B cell (primary cell): Measurements from ENCODE around the gene B3GLCT. TPM values are rescaled to one million over a fixed set of nuclear protein-coding genes. Genes with fewer than 3 reads are reported as not detected.

Experiments
- ATAC-seq: fragments of 200-7000 bp; cut with Tn5 transposase; one replicate; pipeline ENCODE4 v1.10.0; 2021; ENCODE audit warnings: low read depth, mild to moderate bottlenecking, moderate number of reproducible peaks, moderate library complexity
- CTCF ChIA-PET: fragments of 350-600 bp; sonication (Branson Sonifier 250); formaldehyde crosslinking; loops from one replicate; lab custom pipeline; 2021; ENCODE audit warnings: antibody characterized with exemption, inconsistent platforms; lab: Charles Lee
- POLR2A ChIA-PET: fragments of 350-600 bp; sonication (Branson Sonifier 250); formaldehyde crosslinking; loops from one replicate; lab custom pipeline; 2021; ENCODE audit warnings: antibody characterized with exemption; lab: Charles Lee
- DNase-seq: peaks from one replicate; pipeline ENCODE4 v3.0.0; 2013
- H2AFZ ChIP-seq: 2 replicates; pipeline ENCODE4 v1.6.1; 2012; ENCODE audit warnings: mild to moderate bottlenecking, low read depth, low read length; ENCODE audit not compliant: insufficient read depth, poor library complexity, severe bottlenecking
- H3K27ac ChIP-seq, 2 donors: 1 replicate in 1 of 2; 2 replicates in 1 of 2; pipeline ENCODE4 v1.5.1; 2012 to 2013; ENCODE audit warnings: low read length in 2 of 2, mild to moderate bottlenecking in 2 of 2, moderate library complexity in 1 of 2
- H3K27me3 ChIP-seq, 4 experiments: fragments of 200-600 bp in 1 of 4; sonication (generic) in 1 of 4; replicated peaks in 1 of 4; 1 replicate in 2 of 4; 2 replicates in 2 of 4; pipeline versions ENCODE4 v1.6.1 to v1.7.0; 2013 to 2016; ENCODE audit warnings: low read length in 3 of 4, mild to moderate bottlenecking in 2 of 4, mixed read lengths in 1 of 4, moderate library complexity in 1 of 4; ENCODE audit not compliant: insufficient read depth in 4 of 4, control insufficient read depth in 3 of 4; ENCODE audit errors: control extremely low read depth in 1 of 4
- H3K36me3 ChIP-seq, 2 experiments: replicated peaks in 1 of 2; 1 replicate in 1 of 2; 2 replicates in 1 of 2; pipeline versions ENCODE4 v1.6.1 to v1.7.1; 2013; ENCODE audit warnings: low read length in 1 of 2; ENCODE audit not compliant: insufficient read depth in 2 of 2, control insufficient read depth in 1 of 2; ENCODE audit errors: control extremely low read depth in 1 of 2, extremely low read depth in 1 of 2
- H3K4me1 ChIP-seq, 2 donors: fragments of 200-600 bp in 1 of 2; sonication (generic) in 1 of 2; 1 replicate in 1 of 2; 2 replicates in 1 of 2; pipeline versions ENCODE4 v1.5.1 to v1.6.1; 2013 to 2017; ENCODE audit warnings: low read length in 2 of 2; ENCODE audit not compliant: control insufficient read depth in 2 of 2, insufficient read depth in 2 of 2
- H3K4me2 ChIP-seq: replicated peaks from 2 replicates; pipeline ENCODE3; 2012; ENCODE audit warnings: mild to moderate bottlenecking, low read depth, low read length; ENCODE audit not compliant: poor library complexity, severe bottlenecking
- H3K4me3 ChIP-seq, 5 experiments: fragments of 200-600 bp in 1 of 5; sonication (generic) in 1 of 5; 1 replicate in 3 of 5; 2 replicates in 2 of 5; pipeline versions ENCODE4 v1.5.1 to v1.7.0; 2011 to 2016; ENCODE audit warnings: low read length in 4 of 5, mild to moderate bottlenecking in 4 of 5, low read depth in 2 of 5, control low read depth in 1 of 5, moderate library complexity in 1 of 5; ENCODE audit not compliant: insufficient read depth in 1 of 5; ENCODE audit errors: control extremely low read depth in 1 of 5, extremely low read depth in 1 of 5
- H3K79me2 ChIP-seq: fragments of 200-600 bp; sonication (generic); one replicate; pipeline ENCODE4 v1.6.0; 2016; ENCODE audit warnings: low read length; ENCODE audit not compliant: control insufficient read depth, insufficient read depth
- H3K9ac ChIP-seq: fragments of 200-600 bp; sonication (generic); 2 replicates; pipeline ENCODE4 v1.6.1; 2017; ENCODE audit warnings: mild to moderate bottlenecking, low read length, moderate library complexity
- H3K9me3 ChIP-seq, 3 donors: one replicate each; pipeline versions ENCODE4 v1.6.1 to v1.7.1; 2013; ENCODE audit warnings: low read length in 2 of 3; ENCODE audit not compliant: control insufficient read depth in 2 of 3, insufficient read depth in 1 of 3; ENCODE audit errors: control extremely low read depth in 1 of 3
- H4K20me1 ChIP-seq: 2 replicates; pipeline ENCODE4 v1.6.0; 2012; ENCODE audit warnings: mild to moderate bottlenecking, low read length; ENCODE audit not compliant: insufficient read depth, control insufficient read depth, poor library complexity, severe bottlenecking
- H3K27ac Mint-ChIP-seq: one replicate; pipeline ENCODE4 v1.8.0; 2021; ENCODE audit warnings: mixed read lengths
- H3K27me3 Mint-ChIP-seq: one replicate; pipeline ENCODE4 v1.8.0; 2021; ENCODE audit warnings: mixed read lengths
- H3K4me1 Mint-ChIP-seq: one replicate; pipeline ENCODE4 v1.8.0; 2021; ENCODE audit warnings: mixed read lengths
- H3K4me3 Mint-ChIP-seq: one replicate; pipeline ENCODE4 v1.8.0; 2021; ENCODE audit warnings: mixed read lengths
- H3K9me3 Mint-ChIP-seq: one replicate; pipeline ENCODE4 v1.8.0; 2022; ENCODE audit warnings: mixed read lengths; ENCODE audit not compliant: insufficient read depth
- CTCF ChIP-seq: fragments of 200-600 bp; IDR thresholded peaks from one replicate; pipeline ENCODE4 v1.8.0; 2022; ENCODE audit warnings: antibody characterized with exemption, mild to moderate bottlenecking
- EZH2 ChIP-seq: IDR thresholded peaks from 2 replicates; pipeline ENCODE4 v1.6.1; 2012; ENCODE audit warnings: borderline replicate concordance, low read depth, mild to moderate bottlenecking, moderate library complexity, low read length; ENCODE audit not compliant: insufficient read depth, poor library complexity, severe bottlenecking
- whole genome bisulfite sequencing: methylation state at CpG from one replicate; pipeline ENCODE4 v1.1.5; 2013; ENCODE audit warnings: missing lambda C conversion rate; ENCODE audit not compliant: insufficient coverage; 5-methylcytosine and 5-hydroxymethylcytosine counted together
- intact Hi-C: fragments of 100-400 bp; cut with micrococcal nuclease; formaldehyde crosslinking; loops from one replicate; pipeline ENCODE4 v1.10.0; 2022
- polyA minus RNA-seq: library from RNA; depleted of rRNA, polyadenylated mRNA; stranded (reverse); fragments of >200 nt; gene quantifications from 2 replicates; pipeline ENCODE4 v1.2.3, GENCODE V29; 2012
- polyA plus RNA-seq: library from polyadenylated mRNA; depleted of rRNA; stranded (reverse); fragments of >200 nt; gene quantifications from 2 replicates; pipeline ENCODE4 v1.2.3, GENCODE V29; 2012
- total RNA-seq, 2 donors: library from RNA; stranded (reverse); fragments of 120-200 nt in 1 of 2; gene quantifications; 1 replicate in 1 of 2; 2 replicates in 1 of 2; pipeline versions ENCODE4 v1.2.3 to v1.2.4, GENCODE V29; 2013 to 2022

Gene B3GLCT
- total RNA-seq (6.2 and 6.8 TPM in 2 replicates), polyA plus RNA-seq (1.4 and 1.7 TPM in 2 replicates), polyA minus RNA-seq (2.0 and 2.3 TPM in 2 replicates)
- 5.4 TPM for total RNA-seq (2013)

GRCh38 chr13:31199849-31200636 is at the start of gene B3GLCT:
Gene B3GLCT (plus strand): TSS chr13:31199975. CDS start chr13:31200085, 110 bp downstream.
- Mint-ChIP-seq H3K4me1 (peaks cover 18% of the 10 kb centered on the region), H3K4me3 (peak within 1 kb of the TSS; percentile 88), H3K9me3 (no peaks in the 10 kb centered on the region), H3K27ac (peak within 1 kb of the TSS; percentile 87), H3K27me3 (no peaks in the 10 kb centered on the region)
- ATAC-seq (peak; percentile 74), DNase-seq (peak; percentile 91)
- Histone ChIP-seq H3K27ac (peak within 1 kb of the TSS; percentile 80 to 89), H3K9ac (peak within 1 kb of the TSS; percentile 87), H3K36me3 (no peaks in the 10 kb centered on the region), H3K4me1 (peaks cover 8 to 18% of the 10 kb centered on the region in 2 donors), H4K20me1 (no peaks in the 10 kb centered on the region), H3K9me3 (no peaks in the 10 kb centered on the region), H3K27me3 (no peaks in the 10 kb centered on the region), H3K4me2 (peak within 1 kb of the TSS; percentile 94), H3K79me2 (peaks cover 5% of the 10 kb centered on the region), H3K4me3 (peak within 1 kb of the TSS; percentile 59 to 77 (median 71)), H2AFZ (peak within 1 kb of the TSS; percentile 92)
- TF ChIP-seq EZH2 (no peak), CTCF (peak; percentile 92)
- CTCF ChIA-PET = interaction anchor here (0.9 to 2.7 kb wide), 8 partner anchors 11 to 48 kb away, joined by 3 to 14 read pairs (median 4); partner anchors contain the start of gene HSPH1
- intact Hi-C loops = loop anchor here (1.0 to 2.0 kb wide), 3 partner anchors 38 to 1339 kb away; partner anchors contain the start of gene N4BP2L2
- POLR2A ChIA-PET = interaction anchor here (0.7 to 1.1 kb wide), 4 partner anchors 12 to 912 kb away, joined by 3 to 5 read pairs (median 4); partner anchors contain the start of gene HSPH1
- WGBS = under 1% methylated on average over 126 of the region's 126 CpGs
